Vagina (tissue), 2 donors: ENCODE measurements around the gene PHLDB3.

Experiments
- CTCF ChIP-seq, 3 experiments: fragments of 450-650 bp in 2 of 3; fragments of 200-600 bp in 1 of 3; sonication (generic) in 1 of 3; IDR thresholded peaks; one replicate each; pipeline ENCODE4 v1.5.1; 2017 to 2019; ENCODE audit warnings: antibody characterized with exemption in 3 of 3, mild to moderate bottlenecking in 2 of 3, moderate library complexity in 2 of 3
- POLR2A ChIP-seq, 2 donors: fragments of 450-650 bp; IDR thresholded peaks; one replicate each; pipeline ENCODE4 v1.6.1; 2017; ENCODE audit warnings: antibody characterized with exemption in 2 of 2, mild to moderate bottlenecking in 2 of 2, moderate library complexity in 2 of 2
- POLR2AphosphoS5 ChIP-seq, 2 donors: sonication (generic); formaldehyde crosslinking; IDR thresholded peaks; one replicate each; pipeline ENCODE4 v1.9.0; 2017; ENCODE audit warnings: antibody characterized with exemption in 2 of 2, mild to moderate bottlenecking in 2 of 2, low read depth in 1 of 2; ENCODE audit not compliant: insufficient read depth in 1 of 2

- TF ChIP-seq CTCF (IDR thresholded peaks at IDR 0.05) (peak in 1 of 3 experiments; percentile 20), POLR2AphosphoS5 (IDR thresholded peaks at IDR 0.05; ENCODE audit: insufficient read depth in 1 of 2, low read depth in 1 of 2) (no peak), POLR2A (IDR thresholded peaks at IDR 0.05) (no peak)
These were observed 78.8 kb downstream of the PHLDB3 start for GRCh38 chr19:43425567-43426392.
